Epithelial cell of proximal tubule (primary cell): ENCODE measurements around the gene CD74. TPM values are rescaled to one million over a fixed set of nuclear protein-coding genes. Genes with fewer than 3 reads are reported as not detected.

Experiments
- DNase-seq: peaks from one replicate; pipeline ENCODE4 v3.0.0-alpha.2; 2011; ENCODE audit warnings: low read depth
- H3K4me3 ChIP-seq: 2 replicates; pipeline ENCODE4 v1.5.1; 2011; ENCODE audit warnings: low read depth, mild to moderate bottlenecking, low read length
- CTCF ChIP-seq: conservative IDR thresholded peaks from 2 replicates; pipeline ENCODE4 v1.5.1; 2012; ENCODE audit warnings: low read depth, mild to moderate bottlenecking, low read length
- total RNA-seq: library from RNA; depleted of rRNA; stranded (reverse); fragments of >200 nt; gene quantifications from 2 replicates; pipeline ENCODE4 v1.2.3, GENCODE V29; 2015

The CD74 gene
- total RNA-seq, 1 donor from 2014 or later, result 54.4 TPM

- TF ChIP-seq CTCF, result no peak
- no peak for DNase-seq
- no peak overlapping the region for H3K4me3 ChIP-seq
Observed at GRCh38 chr5:150447188-150447587, 34.5 kb upstream of the CD74 start.

- no peak for DNase-seq
- no peak for TF ChIP-seq CTCF
- H3K4me3 ChIP-seq, result no peak overlapping the region
Observed at GRCh38 chr5:150446583-150446982, 33.9 kb upstream of the CD74 start.

- DNase-seq, result no peak
- no peak for TF ChIP-seq CTCF
- H3K4me3 ChIP-seq, result no peak overlapping the region
Observed at GRCh38 chr5:150446088-150446487, 33.4 kb upstream of the CD74 start.

- TF ChIP-seq CTCF, result no peak
- DNase-seq, result no peak
- no peak overlapping the region for H3K4me3 ChIP-seq
Observed at GRCh38 chr5:150444770-150445169, 32.1 kb upstream of the CD74 start.

- TF ChIP-seq CTCF, result no peak
- H3K4me3 ChIP-seq, result no peak overlapping the region
- no peak for DNase-seq
Observed at GRCh38 chr5:150443242-150444075, 30.7 kb upstream of the CD74 start.

GRCh38 chr5:150442699-150443080 lies 30.0 kb upstream of the CD74 start:
- no peak overlapping the region for H3K4me3 ChIP-seq
- no peak for TF ChIP-seq CTCF
- DNase-seq, result no peak
